GM12878 (cell line): ENCODE measurements around the gene NGDN. TPM values are rescaled to one million over a fixed set of nuclear protein-coding genes. Genes with fewer than 3 reads are reported as not detected.

Experiments
- ATAC-seq: fragments of 200-7000 bp; cut with Tn5 transposase; 3 replicates; pipeline ENCODE4 v1.9.1; 2020; ENCODE audit warnings: mild to moderate bottlenecking, moderate library complexity
- BruUV-seq: library from RNA; stranded (reverse); fragments of 400-500 nt; replicated peaks from 2 replicates; lab custom pipeline; 2021; lab: Mats Ljungman, UMichigan
- CTCF ChIA-PET: fragments of 300-600 bp; sonication (Branson Sonifier 250); formaldehyde crosslinking; extraction: SDS; loops from one replicate; lab custom pipeline; 2021; ENCODE audit warnings: inconsistent platforms; lab: Yijun Ruan, JAX
- POLR2A ChIA-PET: fragments of 350-600 bp; formaldehyde crosslinking; extraction: SDS; loops from one replicate; lab custom pipeline; 2021; ENCODE audit warnings: inconsistent platforms; lab: Charles Lee
- RAD21 ChIA-PET: fragments of 300-600 bp; sonication (Branson Sonifier 250); formaldehyde crosslinking; loops from one replicate; lab custom pipeline; 2023; ENCODE audit warnings: antibody characterized with exemption; ENCODE audit not compliant: unreplicated experiment; lab: Charles Lee
- SMC1A ChIA-PET: fragments of 300-600 bp; sonication (Branson Sonifier 250); formaldehyde crosslinking; loops from one replicate; lab custom pipeline; 2023; ENCODE audit not compliant: unreplicated experiment, uncharacterized antibody; lab: Charles Lee
- DNase-seq: peaks from one replicate; pipeline ENCODE4 v3.0.0-alpha.2; 2011; ENCODE audit warnings: low read depth, low spot score
- FAIRE-seq: peaks from 3 replicates; lab custom pipeline; 2011; peaks lifted over from hg19 to GRCh38; lab: Jason Lieb, UNC
- H2AFZ ChIP-seq: 2 replicates; pipeline ENCODE4 v1.6.0; 2011; ENCODE audit warnings: low read depth, low read length, control low read depth; ENCODE audit not compliant: control insufficient read depth
- H3K27ac ChIP-seq: 2 replicates; pipeline ENCODE4 v1.5.1; 2011; ENCODE audit warnings: control low read depth; ENCODE audit not compliant: control insufficient read depth, insufficient read depth
- H3K27me3 ChIP-seq, 2 experiments: replicated peaks in 1 of 2; 2 replicates each; pipeline versions ENCODE4 v1.6.0 to v1.6.1; 2011; ENCODE audit warnings: low read length in 1 of 2; ENCODE audit not compliant: control insufficient read depth in 2 of 2, insufficient read depth in 2 of 2
- H3K36me3 ChIP-seq, 2 experiments: 2 replicates each; pipeline ENCODE4 v1.5.1; 2011; ENCODE audit warnings: low read length in 1 of 2; ENCODE audit not compliant: control insufficient read depth in 2 of 2, insufficient read depth in 2 of 2
- H3K4me1 ChIP-seq: 2 replicates; pipeline ENCODE4 v1.6.1; 2011; ENCODE audit warnings: mild to moderate bottlenecking, low read length, moderate library complexity, mixed read lengths; ENCODE audit not compliant: control insufficient read depth, insufficient read depth
- H3K4me2 ChIP-seq: 2 replicates; pipeline ENCODE4 v1.6.0; 2011; ENCODE audit warnings: control low read depth; ENCODE audit not compliant: control insufficient read depth, insufficient read depth
- H3K4me3 ChIP-seq: fragments of 200-600 bp; sonication (generic); 2 replicates; pipeline ENCODE4 v1.5.1; 2016
- H3K79me2 ChIP-seq: 2 replicates; pipeline ENCODE4 v1.6.0; 2011; ENCODE audit warnings: low read length; ENCODE audit not compliant: control insufficient read depth, insufficient read depth
- H3K9ac ChIP-seq: 2 replicates; pipeline ENCODE4 v1.8.0; 2011; ENCODE audit warnings: low read length, control low read depth, mixed read lengths; ENCODE audit not compliant: control insufficient read depth, insufficient read depth
- H3K9me3 ChIP-seq: replicated peaks from 3 replicates; pipeline ENCODE4 v1.5.1; 2011; ENCODE audit warnings: mild to moderate bottlenecking, low read length; ENCODE audit not compliant: control insufficient read depth, insufficient read depth
- H4K20me1 ChIP-seq: 2 replicates; pipeline ENCODE4 v1.6.0; 2011; ENCODE audit not compliant: control insufficient read depth, insufficient read depth
- BRCA1 ChIP-seq: IDR thresholded peaks from 2 replicates; pipeline ENCODE4 v1.6.1; 2011; ENCODE audit warnings: low read depth, low read length, improper control_type of control experiment
- CHD1 ChIP-seq: IDR thresholded peaks from 2 replicates; pipeline ENCODE4 v1.6.1; 2012; ENCODE audit warnings: low read depth, low read length, improper control_type of control experiment
- GABPA ChIP-seq: IDR thresholded peaks from 2 replicates; pipeline ENCODE4 v1.6.1; 2014; ENCODE audit warnings: antibody characterized with exemption, low read depth, mild to moderate bottlenecking, inconsistent platforms
- JUND ChIP-seq: IDR thresholded peaks from 2 replicates; pipeline ENCODE4 v1.6.1; 2012; ENCODE audit warnings: low read depth, mild to moderate bottlenecking, low read length, improper control_type of control experiment, moderate library complexity
- LARP7 ChIP-seq: fragments of 450-650 bp; IDR thresholded peaks from 2 replicates; pipeline ENCODE4 v1.6.1; 2017; ENCODE audit warnings: mild to moderate bottlenecking
- ZNF622 ChIP-seq: fragments of 450-650 bp; IDR thresholded peaks from 2 replicates; pipeline ENCODE4 v1.6.1; 2017; ENCODE audit warnings: mild to moderate bottlenecking, inconsistent platforms
- WGBS: methylation state at CpG from one replicate; pipeline ENCODE4 v1.1.6; 2016; ENCODE audit warnings: low lambda C conversion rate; ENCODE audit not compliant: insufficient replicate concordance, insufficient coverage; ENCODE audit errors: missing lambda C conversion rate; 5-methylcytosine and 5-hydroxymethylcytosine counted together
- in situ Hi-C: fragments of 300-500 bp; cut with MboI; formaldehyde crosslinking; loops from 9 replicates; pipeline ENCODE4 v1.14.3; 2018; ENCODE audit warnings: mixed read lengths
- intact Hi-C: fragments of 100-400 bp; cut with micrococcal nuclease; formaldehyde crosslinking; loops from one replicate; pipeline ENCODE4 v1.14.2; 2022; ENCODE audit not compliant: unreplicated experiment
- polyA plus RNA-seq, 11 experiments: library from polyadenylated mRNA; depleted of rRNA in 4 of 11; unstranded in 6 of 11; stranded (reverse) in 5 of 11; fragments of >200 nt; fragmentation: Nextera tagmentation in 4 of 11; fragmentation: Illumina TruSeq in 1 of 11; extraction: Ambion mirVana in 4 of 11; extraction: Trizol in 1 of 11; gene quantifications; 1 replicate in 1 of 11; 2 replicates in 10 of 11; pipeline versions ENCODE4 v1.2.1 to v1.2.3, GENCODE V29; 2011 to 2016; ENCODE audit warnings: inconsistent platforms in 2 of 11, missing spikeins in 2 of 11, low read depth in 1 of 11
- total RNA-seq, 4 experiments: library from RNA; depleted of rRNA in 3 of 4; stranded (reverse); fragments of >200 nt in 3 of 4; fragmentation: Illumina TruSeq in 1 of 4; extraction: Trizol in 1 of 4; gene quantifications; 2 replicates each; pipeline versions ENCODE4 v1.2.1 to v1.2.3, GENCODE V29; 2013 to 2021

Gene NGDN
- total and polyA plus RNA-seq, 10 of the 15 experiments (the other 5 are each of a cell fraction or from before 2014, with no cell fraction given) = 40.4 to 163 (median 71.4) TPM

GRCh38 chr14:23436327-23437132 lies 33.0 kb upstream of the NGDN start:
- FAIRE-seq (no peak), ATAC-seq (no peak), DNase-seq (no peak)
- ChIA-PET SMC1A (interaction anchor here (0.5 kb wide), 1 partner anchor 107 kb away, joined by 3 read pairs; no protein-coding TSS in a partner anchor), CTCF (interaction anchor here (0.5 to 1.3 kb wide), 3 partner anchors 16 to 316 kb away, joined by 3 to 4 read pairs (median 3); no protein-coding TSS in a partner anchor), POLR2A (no interaction called here), RAD21 (no interaction called here)
- intact Hi-C loops (no loop called here), in situ Hi-C loops (no loop called here)
- Histone ChIP-seq H3K27me3 (no peaks in the 10 kb centered on the region; a peak in 3 of 4 replicates), H3K9ac (no peak overlapping the region), H3K27ac (no peak overlapping the region), H3K9me3 (no peaks in the 10 kb centered on the region), H3K4me3 (no peak overlapping the region), H3K4me2 (no peak overlapping the region), H2AFZ (no peak overlapping the region), H3K36me3 (no peaks in the 10 kb centered on the region), H3K79me2 (no peaks in the 10 kb centered on the region), H3K4me1 (no peaks in the 10 kb centered on the region), H4K20me1 (no peaks in the 10 kb centered on the region)
- no TSS peak for BruUV-seq
- TF ChIP-seq LARP7 (no peak), ZNF622 (no peak), BRCA1 (no peak), GABPA (no peak), CHD1 (no peak), JUND (no peak)
- WGBS = 33% methylated on average over 15 of the region's 15 CpGs
